Stimulated activated CD8-positive, alpha-beta memory T cell treated with anti-CD3 and anti-CD28 coated beads, Interleukin-12 subunit alpha, Interleukin-12 subunit beta, amount 100 ng/mL, for 4 hours (primary cell): ENCODE measurements around the gene CCDC169.
"Not testable (repeated sequence)": the region's sequence is repeated elsewhere in the genome, so short reads cannot be mapped to it uniquely, and the experiment has no call there.

Experiments
- DNase-seq: peaks from one replicate; pipeline ENCODE4 v3.0.0-alpha.2; 2020; ENCODE audit warnings: low read depth

Gene CCDC169

DNA sequence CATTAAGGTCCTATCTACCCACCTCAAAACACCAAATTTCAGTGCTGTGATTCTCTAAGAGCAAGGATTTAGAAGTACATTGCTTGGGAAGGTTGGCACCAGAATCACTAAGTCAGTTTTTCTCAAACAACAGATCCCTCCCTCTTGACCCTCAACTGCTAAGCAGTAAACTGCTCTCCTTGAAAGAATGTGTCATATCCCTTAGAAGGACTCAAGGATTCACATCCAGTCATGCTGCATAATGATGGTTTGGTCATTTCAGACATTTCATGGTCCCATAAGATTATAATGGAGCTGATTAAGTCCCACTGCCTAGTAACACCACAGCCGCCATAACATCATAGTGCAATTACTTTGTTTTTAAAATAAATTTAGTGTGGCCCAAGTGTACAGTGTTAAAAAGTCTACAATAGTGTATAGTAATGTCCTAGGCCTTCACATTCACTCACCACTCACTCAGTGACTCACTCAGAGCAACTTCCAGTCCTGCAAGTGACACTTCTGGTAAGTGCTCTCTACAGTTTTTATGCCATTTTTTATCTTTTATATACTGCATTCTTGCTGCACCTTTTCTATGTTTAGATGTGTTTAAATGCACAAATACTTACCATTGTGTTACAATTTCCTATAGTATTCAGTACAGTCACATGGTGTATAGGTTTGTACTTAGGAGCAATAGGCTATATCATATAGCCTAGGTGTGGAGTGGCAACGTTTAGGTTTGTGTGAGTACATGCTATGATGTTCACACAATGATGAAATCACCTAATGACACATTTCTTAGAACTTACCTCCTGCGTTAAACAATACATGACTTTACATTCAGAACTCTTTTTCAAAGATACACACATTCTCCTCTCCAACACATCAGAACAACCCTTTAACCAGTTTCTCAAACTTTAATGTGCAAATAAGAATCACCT is 15.7 kb upstream of the CCDC169 start:
- no peak for DNase-seq

DNA sequence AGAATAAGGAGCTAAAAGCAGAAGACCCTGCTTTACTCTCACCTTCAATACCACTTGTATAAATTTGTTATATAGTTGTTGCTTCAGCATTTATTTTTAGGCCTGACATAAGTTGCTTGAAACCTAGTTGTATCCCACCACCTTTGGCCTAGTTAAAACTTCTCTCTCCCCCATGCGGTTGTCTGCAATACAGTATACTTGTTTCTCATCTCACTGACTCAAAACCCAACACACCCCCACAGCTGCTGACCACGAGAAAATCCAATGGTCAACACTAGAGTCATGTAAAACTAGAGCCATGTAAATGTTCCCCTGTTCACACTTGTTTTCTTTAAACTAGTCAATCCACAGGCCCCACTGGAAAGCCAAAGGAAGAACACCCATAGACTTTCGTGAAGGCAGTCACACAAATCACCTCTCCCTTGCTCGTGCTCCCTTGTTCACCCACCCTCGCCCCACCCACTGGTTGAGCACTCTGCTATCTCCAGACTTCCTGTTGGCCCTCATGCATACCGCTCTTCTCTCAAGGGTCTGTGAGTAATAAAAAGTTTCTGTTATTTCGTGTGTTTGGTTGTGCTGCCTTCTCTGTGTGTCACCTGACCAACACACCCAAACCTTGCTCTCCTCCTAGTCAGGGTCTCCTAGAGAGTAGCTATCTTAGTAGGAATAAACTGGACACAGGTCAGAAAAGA is 12.9 kb upstream of the CCDC169 start:
- DNase-seq, result no peak

DNA sequence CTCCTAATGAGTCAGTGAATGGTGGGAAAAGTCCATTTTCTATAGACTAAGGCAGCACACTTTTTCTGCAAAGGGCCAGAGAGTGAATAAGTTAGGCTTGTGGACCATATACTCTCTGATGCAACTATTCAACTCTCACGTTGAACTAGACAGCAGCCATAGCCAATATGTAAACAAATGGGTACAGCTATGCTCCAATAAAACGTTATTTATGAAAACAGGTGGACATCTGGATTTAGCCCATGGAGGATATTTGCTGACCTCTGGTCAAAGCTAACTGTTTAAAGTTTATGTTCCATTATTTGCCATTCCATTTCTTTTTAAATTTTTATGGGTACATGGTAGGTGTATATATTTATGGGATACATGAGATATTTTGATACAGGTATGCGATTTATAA is 4.7 kb upstream of the CCDC169 start:
- no peak for DNase-seq

DNA sequence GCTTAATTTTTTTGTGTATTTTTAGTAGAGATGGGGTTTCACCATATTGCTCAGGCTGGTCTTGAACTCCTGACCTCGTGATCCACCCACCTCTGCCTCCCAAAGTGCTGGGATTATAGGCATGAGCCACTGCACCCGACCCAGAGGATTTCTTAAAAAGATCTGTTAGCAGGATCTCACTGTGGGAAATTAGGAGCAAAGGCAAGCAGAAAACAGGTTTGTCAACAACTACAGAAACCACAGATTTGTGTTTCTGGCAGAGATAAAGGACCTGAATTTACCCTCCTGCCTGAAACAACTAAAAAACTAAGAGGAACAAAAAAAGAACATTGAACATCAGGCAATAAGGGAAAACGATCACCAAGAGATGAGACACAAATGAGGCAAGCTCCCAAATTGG is 1.9 kb upstream of the CCDC169 start:
- DNase-seq, result not testable (repeated sequence)

DNA sequence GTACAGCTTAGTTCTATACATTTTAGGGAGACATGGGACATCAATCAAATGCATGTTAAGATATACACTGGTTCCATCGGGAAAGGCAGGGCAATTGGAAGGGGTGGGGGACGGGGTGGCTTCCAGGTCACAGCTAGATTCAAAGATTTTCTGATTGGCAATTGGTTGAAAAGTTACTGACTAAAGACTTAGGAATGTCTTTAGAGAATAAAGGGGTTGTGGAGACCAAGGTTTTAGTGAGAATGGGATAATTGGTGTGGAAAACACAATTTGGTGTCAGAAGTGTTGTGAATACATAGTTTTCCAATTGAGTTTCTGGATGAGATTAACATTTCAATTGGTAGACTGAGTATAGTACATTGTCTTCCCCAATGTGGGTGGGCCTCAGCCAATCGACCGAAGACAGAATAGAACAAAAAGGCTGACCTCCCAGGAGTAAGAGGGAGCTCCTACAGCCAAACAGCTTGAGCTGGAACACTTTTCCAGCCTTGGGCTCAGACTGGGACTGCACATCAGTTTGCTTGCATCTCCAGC is 988 bp upstream of the CCDC169 start:
- no peak for DNase-seq

DNA sequence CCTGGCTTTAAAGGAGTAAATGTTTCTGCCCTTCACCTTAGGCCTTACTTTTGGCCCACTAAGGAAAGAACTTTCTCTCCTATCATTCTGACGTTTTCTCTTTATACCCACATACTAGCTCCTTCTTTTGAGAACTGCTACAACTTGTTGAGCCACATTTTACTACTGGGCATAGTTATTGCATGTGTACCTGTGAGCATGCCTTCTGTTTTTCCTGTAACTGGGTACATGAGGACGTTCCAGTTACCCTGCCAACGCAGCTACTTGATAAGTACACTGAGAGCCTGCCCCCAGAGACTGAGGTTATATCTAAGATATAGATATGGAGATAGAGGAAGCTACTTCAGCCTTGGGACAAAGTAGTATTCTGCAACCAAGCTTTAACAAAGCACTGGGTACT is 3.5 kb downstream of the CCDC169 start:
- DNase-seq, result no peak

DNA sequence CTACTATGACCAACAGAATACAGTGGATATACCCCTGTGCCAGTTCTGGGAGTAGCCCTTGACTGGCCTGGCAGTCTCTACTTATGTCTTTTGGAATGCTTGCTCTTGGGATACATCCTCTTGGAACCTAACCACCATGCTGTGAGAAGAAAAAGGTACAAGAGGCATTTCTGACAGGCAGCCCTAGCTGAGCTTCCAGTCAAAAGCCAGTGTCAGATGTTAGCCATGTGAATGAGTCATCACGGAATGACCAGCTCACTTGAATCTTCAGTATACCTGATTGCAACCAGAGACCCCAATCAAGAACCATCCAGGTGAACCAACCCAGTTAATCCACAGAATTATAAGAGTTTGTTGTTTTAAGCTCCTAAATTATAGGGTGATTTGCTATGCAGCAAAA is 4.1 kb downstream of the CCDC169 start:
- DNase-seq, result no peak

DNA sequence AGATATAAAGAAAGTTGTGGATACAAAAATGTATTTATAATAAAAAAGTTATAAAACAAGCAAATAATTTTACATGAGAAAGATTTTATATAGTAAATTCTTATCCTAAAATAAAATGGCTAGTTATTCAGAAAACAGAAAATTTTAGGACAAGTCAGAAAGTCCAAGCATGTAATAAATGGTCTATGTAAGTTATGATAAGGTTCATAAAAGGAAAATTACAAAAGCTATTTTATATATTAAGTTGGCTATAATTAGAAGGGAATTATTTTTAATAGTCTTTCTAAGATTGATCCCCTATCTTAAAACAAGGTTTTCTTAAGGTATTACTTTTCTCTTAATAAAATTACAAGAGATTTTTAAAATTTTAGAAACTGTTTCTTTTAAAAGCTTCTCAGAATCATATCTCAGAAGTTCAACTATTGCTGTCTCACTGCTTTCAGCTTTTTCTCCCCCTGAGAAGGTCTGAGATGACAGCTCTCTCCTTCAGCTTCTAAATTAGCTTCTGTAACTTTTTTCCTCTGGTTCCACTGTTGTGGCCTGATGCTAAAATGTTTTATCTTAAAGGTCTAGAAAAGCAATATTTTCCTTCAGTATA is 8.7 kb downstream of the CCDC169 start:
- DNase-seq, result no peak

DNA sequence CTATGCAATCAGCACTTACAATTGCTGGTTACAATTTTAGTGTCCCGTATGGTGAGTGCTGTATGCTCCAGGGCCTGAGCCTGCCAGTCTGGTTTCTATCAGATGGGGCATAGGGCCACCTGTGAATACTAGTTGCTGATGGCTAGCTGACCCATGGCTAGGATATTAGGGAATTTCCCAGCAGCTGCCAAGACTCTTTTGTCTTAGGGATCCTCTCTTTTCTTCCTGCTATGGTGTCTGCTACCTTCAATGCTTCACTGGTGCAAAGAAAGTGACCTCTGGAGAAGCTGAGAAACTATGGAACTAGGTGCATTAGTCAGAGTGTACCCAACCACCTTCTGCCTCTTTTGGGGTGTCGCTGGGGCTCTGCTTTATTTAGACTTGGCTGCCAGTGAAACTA is 11.6 kb downstream of the CCDC169 start:
- DNase-seq, result no peak

DNA sequence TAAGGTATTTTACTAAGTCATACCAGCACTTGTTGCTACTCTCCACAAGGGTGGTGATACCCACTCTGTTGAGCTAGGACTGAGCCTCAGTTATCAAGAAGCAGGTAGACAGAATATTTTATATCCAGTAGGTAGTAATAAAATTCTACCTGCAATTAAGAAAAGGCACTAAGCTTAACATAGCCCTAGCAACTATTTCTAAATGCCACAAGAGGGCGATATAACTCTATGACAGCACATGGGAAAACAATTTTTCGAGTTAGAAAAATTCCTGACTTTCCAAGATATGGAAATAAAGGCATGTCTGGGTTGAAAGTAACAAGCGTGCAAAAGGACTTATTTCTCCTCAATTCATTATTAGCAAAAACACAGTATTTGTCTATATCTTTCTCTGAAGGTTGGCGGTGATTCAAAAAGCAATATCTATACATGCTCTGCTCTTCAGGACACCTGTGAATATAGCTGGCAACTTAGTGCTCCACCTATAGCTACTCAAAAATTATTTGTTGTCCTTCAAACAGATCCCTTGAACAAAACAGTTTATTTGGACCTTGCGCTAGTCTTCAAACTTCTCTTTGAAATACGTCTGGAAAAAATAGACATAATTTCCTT is 14.7 kb downstream of the CCDC169 start:
- no peak for DNase-seq

DNA sequence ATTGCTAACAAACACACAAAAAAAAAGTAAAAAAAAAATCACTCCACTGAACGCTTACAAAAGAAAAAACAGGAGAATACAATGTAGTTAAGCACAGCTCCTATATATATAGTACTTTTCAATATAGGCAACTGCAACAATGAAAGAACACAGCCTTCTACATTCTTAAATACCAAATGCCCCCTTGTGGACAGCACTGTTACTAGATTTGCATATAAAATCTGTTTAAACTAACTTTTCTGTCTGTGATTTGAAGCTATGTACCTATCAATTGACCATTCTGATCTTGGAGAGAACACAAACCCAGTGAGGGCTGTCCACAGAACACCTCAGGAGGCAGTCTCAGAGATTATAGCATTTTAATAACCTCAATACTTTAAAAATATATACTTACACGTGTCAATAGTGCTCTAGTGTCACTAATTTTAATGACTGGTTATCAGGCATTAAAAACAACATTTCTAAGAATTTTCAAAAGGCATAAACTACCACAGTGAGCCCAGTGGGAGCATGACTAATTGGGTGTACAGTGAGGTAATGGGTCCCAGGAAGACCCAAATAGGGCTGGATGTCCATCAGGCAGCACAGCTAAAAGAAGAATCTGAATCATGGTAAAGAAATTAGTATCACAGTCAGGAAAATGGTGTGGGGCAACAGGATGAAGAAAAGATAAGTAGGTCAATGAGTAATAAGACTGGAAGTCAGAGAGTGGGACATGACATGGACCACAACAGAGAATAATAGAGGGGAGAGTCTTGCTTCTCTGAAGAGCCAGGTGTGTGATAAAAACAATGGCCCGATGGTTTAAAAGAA is 22.2 kb downstream of the CCDC169 start:
- no peak for DNase-seq

DNA sequence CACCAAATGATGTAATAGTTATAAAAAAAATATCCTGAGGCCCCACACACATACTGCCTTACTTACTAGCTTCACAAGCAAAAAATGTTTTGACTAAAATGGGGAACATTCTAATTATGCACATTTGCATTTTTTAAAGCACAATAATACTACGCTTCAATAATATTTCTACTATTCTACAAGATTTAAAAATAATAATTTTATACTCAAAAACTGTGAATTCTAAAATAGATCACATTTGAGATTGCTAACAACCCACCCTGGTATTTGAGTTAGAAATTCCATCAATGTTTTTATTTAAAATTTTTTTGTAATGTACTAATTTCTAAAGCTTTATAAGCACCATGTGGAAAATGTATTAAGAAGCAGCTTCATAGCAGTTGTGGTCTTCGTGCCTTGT is 24.2 kb downstream of the CCDC169 start:
- no peak for DNase-seq

DNA sequence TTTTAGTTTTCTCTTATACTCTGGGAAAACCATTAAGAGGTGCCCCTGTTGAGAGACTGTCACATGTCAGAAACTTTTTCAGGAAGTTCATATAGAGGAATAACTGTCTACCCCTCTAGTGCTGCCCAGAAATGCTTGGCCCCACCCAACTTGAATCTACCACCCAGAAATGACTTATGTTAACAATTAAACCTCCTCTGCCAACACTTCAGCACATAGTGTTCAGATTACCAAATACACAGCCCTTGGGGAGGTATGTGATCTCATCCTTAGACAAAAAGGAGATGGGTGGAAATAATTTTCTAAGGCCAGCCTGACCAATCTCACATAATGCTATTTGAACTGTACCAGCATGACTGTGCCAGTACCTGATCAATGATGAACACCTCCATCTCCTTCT is 35.6 kb downstream of the CCDC169 start:
- no peak for DNase-seq

DNA sequence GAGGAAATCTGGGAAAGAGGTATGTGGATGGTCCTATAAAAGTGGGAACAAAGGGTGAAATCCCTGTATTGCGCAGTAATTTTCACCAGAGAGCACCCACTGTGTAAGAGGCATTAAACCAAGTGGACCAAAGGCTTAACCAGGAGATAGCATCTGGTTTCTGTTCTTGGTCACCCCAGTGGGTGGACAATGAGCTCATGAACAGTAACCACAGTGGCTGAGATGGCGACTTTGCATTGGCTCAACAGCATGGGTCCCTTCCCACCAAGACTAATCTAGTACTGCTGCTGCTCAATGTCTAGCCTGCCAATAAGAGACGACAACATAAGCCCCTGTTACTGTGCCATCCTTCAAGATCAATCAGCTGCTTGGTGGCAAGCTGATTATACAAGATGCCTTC is 36.6 kb downstream of the CCDC169 start:
- no peak for DNase-seq

DNA sequence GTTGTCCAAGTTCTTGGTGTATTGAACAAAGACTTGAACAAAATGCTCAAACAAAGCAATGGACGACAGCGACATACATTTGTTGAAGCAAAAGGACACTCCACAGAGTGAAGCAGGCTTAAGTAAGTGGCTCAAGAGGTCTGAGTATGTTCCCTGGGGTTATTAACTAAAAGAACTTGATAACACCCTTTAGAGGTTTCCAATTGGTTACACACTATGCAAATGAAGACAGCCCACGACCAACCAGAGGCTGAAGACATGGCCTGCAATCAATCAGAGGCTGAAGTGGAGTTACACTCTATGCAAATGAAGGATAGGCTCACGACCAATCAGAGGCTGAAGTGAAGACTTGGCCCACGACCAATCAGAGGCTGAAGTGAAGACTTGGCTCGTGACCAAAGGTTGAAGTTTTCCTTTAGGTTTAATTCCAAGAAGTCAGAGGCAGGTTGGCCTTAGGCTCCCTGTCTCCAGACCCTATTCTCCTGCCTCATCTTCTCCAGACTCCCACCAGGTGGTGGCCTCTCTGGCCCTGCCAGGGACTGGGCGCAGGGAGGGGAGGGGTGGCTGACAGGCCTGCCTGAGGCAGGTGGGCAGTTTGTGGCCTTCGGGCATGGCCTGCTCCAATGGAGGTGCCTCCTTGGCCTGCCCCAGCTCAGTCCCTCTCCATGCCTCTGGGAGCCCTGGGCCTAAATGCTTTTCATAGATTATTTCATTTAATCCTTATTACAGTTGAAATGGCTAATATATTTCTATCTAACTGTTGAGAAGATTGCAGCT is 38.1 kb downstream of the CCDC169 start:
- no peak for DNase-seq

DNA sequence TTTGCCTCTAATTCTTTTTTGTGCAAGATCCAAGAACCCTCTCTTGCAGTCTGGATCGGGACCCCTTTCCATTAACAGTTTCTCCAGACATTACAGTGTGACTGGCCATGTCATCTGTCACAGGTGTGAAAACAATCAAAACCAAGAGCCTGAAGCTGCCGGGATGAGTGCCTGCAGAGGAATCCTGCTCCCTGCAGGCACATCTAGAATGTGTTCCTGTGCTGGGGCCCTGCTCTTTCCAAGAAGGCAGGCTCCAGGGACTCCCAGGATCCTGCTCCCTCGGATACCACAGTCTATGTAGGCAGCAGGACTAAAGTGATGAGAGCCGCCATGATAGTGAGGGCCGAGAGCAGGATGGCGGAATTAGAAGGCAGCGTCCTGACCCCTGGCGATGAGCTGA is 38.8 kb downstream of the CCDC169 start:
- DNase-seq, result no peak

DNA sequence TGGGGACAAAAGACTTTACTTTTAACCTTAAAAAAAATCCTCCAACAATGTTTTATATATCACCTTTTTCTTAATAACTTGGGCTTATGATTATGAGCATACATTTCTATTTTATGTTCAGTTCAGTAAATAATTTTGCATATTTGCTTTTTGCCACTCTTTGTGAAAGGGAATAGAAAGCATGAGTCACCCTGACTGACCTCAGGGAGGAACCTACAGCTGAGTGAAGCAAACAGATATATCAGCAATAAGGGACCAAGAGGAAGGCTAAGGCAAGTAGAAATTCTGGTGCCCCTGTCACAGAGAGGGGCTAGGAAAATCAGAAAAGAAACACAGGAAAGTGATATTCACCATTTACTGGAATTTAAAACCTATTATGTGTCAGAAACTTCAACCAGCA is 46.1 kb downstream of the CCDC169 start:
- no peak for DNase-seq

DNA sequence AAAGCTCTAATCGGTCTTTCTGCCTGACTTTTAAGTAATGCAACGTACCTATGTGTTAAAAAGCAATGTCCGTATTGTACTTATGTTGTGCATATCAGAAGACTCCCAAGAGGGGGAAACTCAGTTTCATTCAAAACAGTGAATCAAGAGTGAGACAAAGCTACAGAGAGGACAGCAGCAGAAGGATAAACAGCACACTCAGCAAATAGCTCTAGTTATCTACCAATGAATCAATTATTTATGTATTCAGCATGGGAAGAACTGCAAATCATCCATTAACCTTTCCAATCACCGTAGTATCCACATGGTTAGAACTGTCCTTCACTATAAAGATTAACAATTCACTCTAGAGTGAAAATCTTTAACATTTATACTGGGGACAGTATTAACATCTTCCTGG is 46.6 kb downstream of the CCDC169 start:
- no peak for DNase-seq

DNA sequence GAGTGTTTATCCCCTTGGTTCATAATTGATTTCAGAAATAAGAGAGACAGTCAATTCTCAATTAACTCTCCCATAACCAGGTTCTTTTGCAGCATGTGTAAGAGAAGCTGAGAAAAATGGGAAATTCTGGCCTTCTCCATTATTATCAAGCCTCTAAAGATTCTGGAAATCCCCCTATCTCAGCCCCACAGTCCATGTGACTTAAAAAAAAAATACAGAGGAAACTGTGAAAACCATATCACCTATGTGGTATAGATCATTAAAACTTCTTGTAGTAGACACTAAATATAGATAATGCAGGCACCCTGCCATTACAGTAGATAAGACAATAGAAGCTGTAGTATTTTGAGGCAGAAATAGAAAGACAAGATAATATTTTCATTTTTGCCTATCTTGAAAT is 48.9 kb downstream of the CCDC169 start:
- no peak for DNase-seq

DNA sequence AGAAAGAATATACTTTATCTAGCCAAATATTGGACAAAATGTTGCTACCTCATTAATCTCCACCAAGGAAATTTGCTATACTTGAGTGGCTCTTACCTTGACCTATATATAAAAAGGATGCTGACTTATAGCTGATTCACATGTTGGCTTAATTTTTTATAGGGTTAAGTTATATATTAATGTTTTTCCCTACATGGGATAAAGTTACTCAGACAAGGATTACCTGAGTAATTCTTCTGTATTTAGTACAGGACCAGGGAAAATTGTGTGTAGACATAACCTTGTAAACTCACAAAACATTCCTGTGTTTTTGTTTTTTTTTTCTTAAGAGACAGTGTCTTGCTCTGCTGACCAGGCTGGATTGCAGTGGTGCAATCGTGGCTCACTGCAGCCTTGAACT is 52.6 kb downstream of the CCDC169 start:
- DNase-seq, result no peak

DNA sequence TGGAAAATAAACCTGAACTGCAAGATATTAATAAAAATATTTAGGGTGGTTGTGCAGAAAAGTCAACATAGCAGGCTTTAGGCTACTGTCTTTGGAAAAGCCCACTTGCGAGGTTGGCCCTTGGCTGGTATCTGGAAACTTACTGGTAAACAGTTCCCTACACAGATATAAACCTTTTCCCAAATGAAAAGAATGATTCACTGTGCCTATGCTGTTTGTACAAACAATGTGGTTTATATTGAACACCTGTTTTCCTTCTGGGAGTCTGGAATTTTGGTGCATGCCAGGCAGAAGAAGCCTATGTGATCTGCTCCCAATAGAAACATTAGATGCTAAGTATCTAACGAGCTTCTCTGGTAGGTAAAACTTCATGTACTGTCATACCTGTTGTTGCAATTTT is 53.5 kb downstream of the CCDC169 start:
- DNase-seq, result no peak
